Epithelial cell of esophagus (primary cell): ENCODE measurements around the gene DNASE1L3.
"Not testable (repeated sequence)": the region's sequence is repeated elsewhere in the genome, so short reads cannot be mapped to it uniquely, and the experiment has no call there.

Experiments used
- DNase-seq: peaks from one replicate; pipeline ENCODE4 v3.0.0; 2010; ENCODE audit warnings: low read depth
- H3K4me3 ChIP-seq: 2 replicates; pipeline ENCODE4 v1.5.1; 2011; ENCODE audit warnings: mild to moderate bottlenecking, low read length, control low read depth
- CTCF ChIP-seq: IDR thresholded peaks from 2 replicates; pipeline ENCODE4 v1.5.1; 2011; ENCODE audit warnings: low read depth, mild to moderate bottlenecking, low read length, control low read depth, inconsistent platforms; ENCODE audit not compliant: insufficient read depth; ENCODE audit errors: missing control alignments

DNASE1L3 gene

GRCh38 chr3:58206406-58207011, 4.3 kb downstream of the DNASE1L3 start:
- DNase-seq, result peak; percentile 81
- no peak for TF ChIP-seq CTCF

GRCh38 chr3:58205981-58206380, 4.8 kb downstream of the DNASE1L3 start:
- TF ChIP-seq CTCF, result no peak
- no peak overlapping the region for H3K4me3 ChIP-seq
- DNase-seq, result no peak

More at GRCh38 chr3:58206406-58207011, 4.3 kb downstream of the DNASE1L3 start:
- no peak overlapping the region for H3K4me3 ChIP-seq

- no peak overlapping the region for H3K4me3 ChIP-seq
- no peak for TF ChIP-seq CTCF
- DNase-seq, result no peak
Observed at GRCh38 chr3:58204720-58205119, 6.1 kb downstream of the DNASE1L3 start.

GRCh38 chr3:58203541-58203940, 7.2 kb downstream of the DNASE1L3 start:
- no peak overlapping the region for H3K4me3 ChIP-seq
- no peak for DNase-seq
- TF ChIP-seq CTCF, result no peak

- DNase-seq, result no peak
- H3K4me3 ChIP-seq, result no peak overlapping the region
- no peak for TF ChIP-seq CTCF
Observed at GRCh38 chr3:58202917-58203360, 7.8 kb downstream of the DNASE1L3 start.

GRCh38 chr3:58201451-58201850, 9.3 kb downstream of the DNASE1L3 start:
- DNase-seq, H3K4me3 ChIP-seq: not testable (repeated sequence)

GRCh38 chr3:58200846-58201355, 9.9 kb downstream of the DNASE1L3 start:
- DNase-seq, result no peak
- H3K4me3 ChIP-seq, result no peak overlapping the region
- no peak for TF ChIP-seq CTCF
